IPS DF 6.9 (cell line): Measurements from ENCODE around the gene SLC2A4.
"Not testable (repeated sequence)": the region's sequence is repeated elsewhere in the genome, so short reads cannot be mapped to it uniquely, and the experiment has no call there.

Source experiments
- DNase-seq: peaks from one replicate; pipeline ENCODE4 v3.0.0-alpha.2; 2013; ENCODE audit warnings: low read depth, low spot score
- H3K27ac ChIP-seq: one replicate; pipeline ENCODE4 v1.5.1; 2013; ENCODE audit warnings: low read length, control low read depth
- H3K27me3 ChIP-seq: 2 replicates; pipeline ENCODE4 v1.6.1; 2013; ENCODE audit warnings: mild to moderate bottlenecking, low read length; ENCODE audit not compliant: control insufficient read depth, insufficient read depth
- H3K36me3 ChIP-seq: 2 replicates; pipeline ENCODE4 v1.6.1; 2013; ENCODE audit warnings: low read length; ENCODE audit not compliant: control insufficient read depth, insufficient read depth
- H3K4me1 ChIP-seq: 2 replicates; pipeline ENCODE4 v1.6.1; 2013; ENCODE audit warnings: low read length; ENCODE audit not compliant: control insufficient read depth, insufficient read depth
- H3K4me3 ChIP-seq: 2 replicates; pipeline ENCODE4 v1.5.1; 2013; ENCODE audit warnings: mild to moderate bottlenecking, low read length
- H3K9me3 ChIP-seq: 2 replicates; pipeline ENCODE4 v1.6.1; 2013; ENCODE audit warnings: low read length, inconsistent platforms; ENCODE audit not compliant: control insufficient read depth, insufficient read depth
- WGBS: extraction: QIAGEN DNeasy Blood & Tissue Kit; methylation state at CpG from one replicate; pipeline ENCODE4 v1.1.7; 2013; ENCODE audit warnings: mixed read lengths, missing lambda C conversion rate; ENCODE audit not compliant: insufficient read length, insufficient coverage; 5-methylcytosine and 5-hydroxymethylcytosine counted together

SLC2A4 gene

DNA sequence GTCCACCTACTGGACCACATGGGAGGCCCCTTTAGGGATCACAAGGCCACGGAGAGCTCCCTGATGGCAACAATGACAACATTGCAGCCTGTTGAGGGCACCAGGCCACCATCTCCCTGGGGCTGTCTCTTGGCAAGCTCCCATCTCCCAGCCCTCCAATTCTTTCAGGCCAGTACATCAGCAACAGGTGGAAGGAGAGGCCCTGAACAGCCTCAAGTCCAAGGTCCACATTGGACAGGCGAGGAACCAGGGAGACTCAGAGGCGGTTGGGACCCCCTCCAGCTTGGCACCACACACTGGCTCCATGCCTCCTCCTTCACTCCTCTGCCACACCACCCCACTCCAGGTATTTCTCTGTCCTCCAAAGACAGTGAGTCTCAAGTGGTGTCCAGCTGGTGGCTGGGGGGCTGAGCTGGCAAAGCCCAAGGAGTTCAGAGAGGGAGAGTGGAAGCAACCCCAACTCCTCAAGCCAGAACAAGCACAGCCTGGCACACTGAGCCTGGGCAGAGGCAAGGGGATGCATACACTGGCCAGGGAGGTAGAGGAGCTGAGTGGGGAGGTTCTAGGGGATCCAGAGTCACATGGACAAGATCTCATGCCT is 53.5 kb downstream of the SLC2A4 start:
- Histone ChIP-seq H3K4me3 (no peak overlapping the region), H3K27me3 (no peaks in the 10 kb centered on the region), H3K36me3 (no peaks in the 10 kb centered on the region), H3K4me1 (peaks cover 4% of the 10 kb centered on the region), H3K27ac (no peak overlapping the region), H3K9me3 (no peaks in the 10 kb centered on the region)
- DNase-seq: no peak
- no CpG with 5 or more reads among the region's 3 CpGs for WGBS

DNA sequence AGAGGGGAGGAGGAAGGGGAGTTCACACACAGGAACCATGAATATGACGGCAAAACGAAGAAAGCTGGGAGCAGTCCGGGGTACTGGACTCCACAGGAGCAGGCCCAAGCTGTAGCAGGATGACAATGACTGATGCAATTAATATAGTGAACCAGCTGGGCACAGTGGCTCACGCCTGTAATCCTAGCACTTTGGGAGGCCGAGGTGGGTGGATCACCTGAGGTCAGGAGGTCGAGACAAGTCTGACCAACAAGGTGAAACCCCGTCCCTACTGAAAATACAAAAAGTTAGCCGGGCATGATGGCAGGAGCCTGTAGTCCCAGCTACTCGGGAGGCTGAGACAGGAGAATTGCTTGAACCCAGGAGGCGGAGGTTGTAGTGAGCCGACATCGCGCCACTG is 54.2 kb downstream of the SLC2A4 start:
- not testable (repeated sequence) for H3K9me3 ChIP-seq, H3K36me3 ChIP-seq, DNase-seq, H3K4me1 ChIP-seq, H3K27me3 ChIP-seq, H3K27ac ChIP-seq, H3K4me3 ChIP-seq
- WGBS: no CpG with 5 or more reads among the region's 13 CpGs

DNA sequence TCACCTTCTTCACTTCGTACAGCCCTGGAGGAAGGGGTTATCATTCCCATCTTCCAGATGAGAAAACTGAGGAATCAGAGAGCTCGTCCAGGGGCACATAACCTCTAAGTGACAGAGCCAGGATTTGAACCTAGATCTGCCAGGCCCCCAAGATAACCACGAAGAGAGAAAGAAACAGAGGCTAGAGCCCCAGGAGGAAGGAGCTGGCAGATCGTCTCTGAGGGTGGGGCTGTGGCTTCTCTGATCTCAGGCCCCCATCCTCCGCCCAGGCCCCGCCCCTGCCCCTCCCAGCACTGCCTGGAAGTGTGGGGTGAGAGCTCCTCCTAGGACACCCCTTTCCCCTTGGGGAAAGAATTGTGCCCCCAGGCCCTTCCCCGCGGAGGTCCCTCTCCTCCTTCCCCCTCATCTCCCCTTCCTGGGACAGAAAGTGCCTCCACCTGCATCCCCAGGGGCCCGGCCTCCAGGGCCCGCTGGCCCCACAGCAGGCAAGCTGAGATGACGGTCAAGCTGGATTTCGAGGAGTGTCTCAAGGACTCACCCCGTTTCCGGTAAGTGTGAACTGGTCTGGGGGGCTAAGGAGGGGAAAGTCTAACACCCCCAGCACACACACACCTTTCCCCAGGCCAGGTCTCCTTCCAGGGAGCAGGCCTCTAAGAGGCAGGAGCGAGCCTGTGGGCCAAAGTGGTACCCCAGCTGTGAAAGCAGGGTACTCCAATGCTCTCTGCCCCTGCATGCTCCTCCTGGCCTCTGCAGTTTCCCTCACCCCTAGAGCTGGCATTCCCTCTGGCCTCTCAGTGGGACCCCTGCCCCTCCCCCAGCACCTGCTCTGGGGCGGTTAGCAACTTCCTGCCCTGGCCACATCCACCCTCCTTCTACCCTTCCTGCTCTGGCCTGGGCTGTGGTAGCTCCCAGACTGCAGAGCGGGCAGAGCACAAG is 55.0 kb downstream of the SLC2A4 start, which contains the start of gene ACAP1:
TSS of gene ACAP1 (plus strand) at position 290 of the 936 bp plus-strand sequence. CDS start at position 496, 206 bp downstream.
- no peak for DNase-seq
- Histone ChIP-seq H3K27me3 (no peaks in the 10 kb centered on the region), H3K4me3 (peak within 1 kb of the TSS; percentile 1; the same call in 1 of the 2 replicates), H3K4me1 (peaks cover 3% of the 10 kb centered on the region), H3K27ac (no peak within 1 kb of the TSS), H3K9me3 (no peaks in the 10 kb centered on the region), H3K36me3 (no peaks in the 10 kb centered on the region)
- WGBS: no CpG with 5 or more reads among the region's 17 CpGs

DNA sequence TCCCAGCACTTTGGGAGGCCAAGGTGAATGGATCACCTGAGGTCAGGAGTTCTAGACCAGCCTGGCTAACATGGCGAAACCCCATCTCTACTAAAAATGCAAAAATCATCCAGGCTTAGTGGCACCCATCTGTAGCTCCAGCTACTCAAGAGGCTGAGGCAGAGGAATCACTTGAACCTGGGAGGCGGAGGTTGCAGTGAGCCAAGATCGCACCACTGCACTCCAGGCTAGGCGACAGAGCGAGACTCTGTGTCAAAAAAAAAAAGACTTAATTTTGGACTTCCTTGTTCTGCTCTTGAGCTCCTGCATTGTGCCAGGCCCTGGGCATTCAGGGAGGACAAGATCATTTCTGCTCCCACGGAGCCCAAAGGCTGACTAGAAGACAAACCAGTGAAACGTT is 56.1 kb downstream of the SLC2A4 start:
- not testable (repeated sequence) for H3K4me1 ChIP-seq, H3K36me3 ChIP-seq, H3K9me3 ChIP-seq, H3K27ac ChIP-seq, H3K27me3 ChIP-seq, DNase-seq, H3K4me3 ChIP-seq
- WGBS: no CpG with 5 or more reads among the region's 7 CpGs
